GM21619 (cell line): ENCODE measurements around the gene PEAK1.

Experiments
- ATAC-seq: cut with Tn5 transposase; IDR thresholded peaks from one replicate; pipeline ENCODE4 v1.9.1; 2021; ENCODE audit not compliant: unreplicated experiment

Gene PEAK1

GRCh38 chr15:77099741-77100463 lies 320.0 kb downstream of the PEAK1 start:
- no peak for ATAC-seq

- ATAC-seq, result no peak
These were observed 321.3 kb downstream of the PEAK1 start for GRCh38 chr15:77098572-77098971.

GRCh38 chr15:77097921-77098320 lies 322.0 kb downstream of the PEAK1 start:
- ATAC-seq, result no peak

GRCh38 chr15:77097248-77097721 lies 322.6 kb downstream of the PEAK1 start:
- ATAC-seq, result no peak

- ATAC-seq, result no peak
These were observed 323.4 kb downstream of the PEAK1 start for GRCh38 chr15:77096541-77096940.

- ATAC-seq, result no peak
These were observed 323.8 kb downstream of the PEAK1 start for GRCh38 chr15:77096138-77096537.

GRCh38 chr15:77094397-77095030 lies 325.4 kb downstream of the PEAK1 start:
- ATAC-seq, result no peak

- ATAC-seq, result no peak
These were observed 326.5 kb downstream of the PEAK1 start for GRCh38 chr15:77093436-77093835.

- no peak for ATAC-seq
These were observed 328.8 kb downstream of the PEAK1 start for GRCh38 chr15:77091097-77091496.

- ATAC-seq, result no peak
These were observed 332.7 kb downstream of the PEAK1 start for GRCh38 chr15:77087213-77087612.

GRCh38 chr15:77085297-77085696 lies 334.6 kb downstream of the PEAK1 start:
- no peak for ATAC-seq

GRCh38 chr15:77084436-77084835 lies 335.5 kb downstream of the PEAK1 start:
- ATAC-seq, result no peak

GRCh38 chr15:77083381-77084160 lies 336.3 kb downstream of the PEAK1 start:
- peak; percentile 81 for ATAC-seq

GRCh38 chr15:77081971-77082370 lies 337.9 kb downstream of the PEAK1 start:
- ATAC-seq, result no peak

- no peak for ATAC-seq
These were observed 343.5 kb downstream of the PEAK1 start for GRCh38 chr15:77076323-77076915.

- no peak for ATAC-seq
These were observed 344.4 kb downstream of the PEAK1 start for GRCh38 chr15:77075528-77075927.

GRCh38 chr15:77074350-77074749 lies 345.6 kb downstream of the PEAK1 start:
- no peak for ATAC-seq

GRCh38 chr15:77071305-77072223 lies 348.3 kb downstream of the PEAK1 start:
- ATAC-seq, result no peak

- ATAC-seq, result peak; percentile 91
These were observed 349.2 kb downstream of the PEAK1 start, which contains the start of gene TSPAN3 for GRCh38 chr15:77070495-77071304. Gene TSPAN3 (minus strand): TSS chr15:77071109. CDS start chr15:77070954, 155 bp downstream.

- no peak for ATAC-seq
These were observed 349.8 kb downstream of the PEAK1 start for GRCh38 chr15:77070180-77070494.
